Neural cell (in vitro differentiated cells): ENCODE measurements around the gene ABI2. TPM values are rescaled to one million over a fixed set of nuclear protein-coding genes. Genes with fewer than 3 reads are reported as not detected.

Source experiments
- H2AFZ ChIP-seq: fragments of 200-600, 300-800 bp; sonication (generic), shearing (Covaris generic); 2 replicates; pipeline ENCODE4 v1.6.0; 2014; ENCODE audit warnings: low read depth, mild to moderate bottlenecking, antibody characterized with exemption, low read length, moderate library complexity
- H3F3A ChIP-seq: fragments of 200-600 bp; shearing (Covaris generic); 2 replicates; pipeline ENCODE4 v1.6.1; 2016; ENCODE audit warnings: mild to moderate bottlenecking, moderate library complexity, mixed read lengths, antibody characterized with exemption, low read length; ENCODE audit not compliant: insufficient read depth, poor library complexity, severe bottlenecking
- H3K27ac ChIP-seq: fragments of 200-600, 300-800 bp; sonication (generic), shearing (Covaris generic); 2 replicates; pipeline ENCODE4 v1.5.1; 2014; ENCODE audit warnings: mild to moderate bottlenecking, low read length, moderate library complexity
- H3K27me3 ChIP-seq: fragments of 300-800, 200-600 bp; sonication (generic), shearing (Covaris generic); 2 replicates; pipeline ENCODE4 v1.6.0; 2014; ENCODE audit warnings: mild to moderate bottlenecking, low read depth, low read length, moderate library complexity; ENCODE audit not compliant: insufficient read depth
- H3K36me3 ChIP-seq: fragments of 300-800, 200-600 bp; sonication (generic), shearing (Covaris generic); 2 replicates; pipeline ENCODE4 v1.5.1; 2014; ENCODE audit warnings: mild to moderate bottlenecking, antibody characterized with exemption, low read length, moderate library complexity; ENCODE audit not compliant: insufficient read depth
- H3K4me2 ChIP-seq: fragments of 300-800, 200-600 bp; sonication (generic), shearing (Covaris generic); 2 replicates; pipeline ENCODE4 v1.6.0; 2014; ENCODE audit warnings: mild to moderate bottlenecking, low read length
- H3K4me3 ChIP-seq: fragments of 300-800, 200-600 bp; sonication (generic), shearing (Covaris generic); 2 replicates; pipeline ENCODE4 v1.5.1; 2014; ENCODE audit warnings: mild to moderate bottlenecking, low read length, moderate library complexity
- H3K79me2 ChIP-seq: fragments of 200-600 bp; shearing (Covaris generic); replicated peaks from 2 replicates; pipeline ENCODE4 v1.6.0; 2014; ENCODE audit warnings: mild to moderate bottlenecking, low read length, moderate library complexity; ENCODE audit not compliant: insufficient read depth
- H3K9ac ChIP-seq: fragments of 300-800, 200-600 bp; sonication (generic), shearing (Covaris generic); 2 replicates; pipeline ENCODE4 v1.6.1; 2016; ENCODE audit warnings: mild to moderate bottlenecking, low read length, mixed read lengths
- H3K9me2 ChIP-seq: fragments of 200-600 bp; shearing (Covaris generic); 2 replicates; pipeline ENCODE4 v1.6.1; 2016; ENCODE audit warnings: mild to moderate bottlenecking, low read length, mixed read lengths; ENCODE audit not compliant: insufficient read depth
- H3K9me3 ChIP-seq: fragments of 200-600, 300-800 bp; sonication (generic), shearing (Covaris generic); 2 replicates; pipeline ENCODE4 v1.6.1; 2016; ENCODE audit warnings: mild to moderate bottlenecking, mixed run types, low read length, moderate library complexity, mixed read lengths
- H4K20me1 ChIP-seq: fragments of 200-600 bp; shearing (Covaris generic); 2 replicates; pipeline ENCODE4 v1.6.1; 2016; ENCODE audit warnings: mild to moderate bottlenecking, mixed run types; ENCODE audit not compliant: insufficient read depth
- EP300 ChIP-seq: fragments of 450-650 bp; conservative IDR thresholded peaks from 2 replicates; pipeline ENCODE4 v1.6.1; 2014; ENCODE audit warnings: antibody characterized with exemption, mild to moderate bottlenecking, moderate library complexity; ENCODE audit not compliant: poor library complexity, severe bottlenecking
- EZH2 ChIP-seq: fragments of 200-600, 300-800 bp; shearing (Covaris generic), sonication (generic); IDR thresholded peaks from 2 replicates; pipeline ENCODE4 v1.6.1; 2014; ENCODE audit warnings: antibody characterized with exemption, low read length, borderline replicate concordance, mild to moderate bottlenecking; ENCODE audit not compliant: insufficient read depth, poor library complexity, severe bottlenecking
- MXI1 ChIP-seq: fragments of 450-650 bp; conservative IDR thresholded peaks from 2 replicates; pipeline ENCODE4 v1.6.1; 2014; ENCODE audit warnings: antibody characterized with exemption, mild to moderate bottlenecking; ENCODE audit not compliant: poor library complexity, severe bottlenecking
- POLR2AphosphoS5 ChIP-seq: IDR thresholded peaks from 2 replicates; pipeline ENCODE4 v1.6.1; 2012
- RAD21 ChIP-seq: fragments of 450-650 bp; conservative IDR thresholded peaks from 2 replicates; pipeline ENCODE4 v1.6.1; 2014; ENCODE audit warnings: antibody characterized with exemption, mild to moderate bottlenecking, moderate library complexity
- REST ChIP-seq: IDR thresholded peaks from 2 replicates; pipeline ENCODE4 v1.6.1; 2012; ENCODE audit warnings: borderline replicate concordance
- SMC3 ChIP-seq: fragments of 450-650 bp; conservative IDR thresholded peaks from 2 replicates; pipeline ENCODE4 v1.6.1; 2014; ENCODE audit warnings: antibody characterized with exemption, mild to moderate bottlenecking, moderate library complexity; ENCODE audit not compliant: poor library complexity
- TAF1 ChIP-seq: IDR thresholded peaks from 2 replicates; pipeline ENCODE4 v1.6.1; 2012; ENCODE audit warnings: low read depth
- polyA plus RNA-seq: library from polyadenylated mRNA; depleted of rRNA; stranded (reverse); fragments of >200 nt; gene quantifications from 2 replicates; pipeline ENCODE4 v1.2.3, GENCODE V29; 2014
- TF ChIP-seq, protein P1 (sequence below): fragments of 450-650 bp; IDR thresholded peaks from 2 replicates; pipeline ENCODE4 v1.5.1; 2014; ENCODE audit warnings: antibody characterized with exemption, mild to moderate bottlenecking, moderate library complexity; ENCODE audit not compliant: poor library complexity, severe bottlenecking

ABI2 gene
- polyA plus RNA-seq, 1 donor from 2014 or later = 128 TPM

DNA sequence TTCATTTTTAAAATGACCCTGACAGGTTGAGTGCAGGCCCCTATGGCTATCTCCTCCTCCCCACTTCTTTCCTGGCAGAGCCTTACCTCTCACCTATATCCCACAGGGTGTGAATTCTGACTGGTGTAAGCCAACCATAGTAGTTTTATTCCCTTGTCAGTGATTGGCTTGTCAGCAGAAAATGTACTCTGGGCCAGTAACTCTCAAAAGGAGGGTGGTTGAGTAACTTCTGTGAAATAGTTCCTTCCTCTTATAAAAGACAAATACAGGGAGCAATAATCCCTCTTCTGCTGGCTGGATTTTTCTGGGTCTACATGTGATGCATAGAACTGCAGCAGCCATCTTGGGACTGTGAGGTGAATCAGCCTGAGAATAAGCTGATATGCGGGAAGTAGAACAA lies 123.5 kb downstream of the ABI2 start:
- no peaks in the 10 kb centered on the region for H3K9me3 ChIP-seq
- no peak overlapping the region for H3K4me2 ChIP-seq
- no peaks in the 10 kb centered on the region for H4K20me1 ChIP-seq
- TF ChIP-seq EP300 (no peak), REST (no peak), RAD21 (no peak), POLR2AphosphoS5 (no peak), EZH2 (no peak), SMC3 (no peak), TAF1 (no peak), MXI1 (no peak)
- TF ChIP-seq, protein P1, sequence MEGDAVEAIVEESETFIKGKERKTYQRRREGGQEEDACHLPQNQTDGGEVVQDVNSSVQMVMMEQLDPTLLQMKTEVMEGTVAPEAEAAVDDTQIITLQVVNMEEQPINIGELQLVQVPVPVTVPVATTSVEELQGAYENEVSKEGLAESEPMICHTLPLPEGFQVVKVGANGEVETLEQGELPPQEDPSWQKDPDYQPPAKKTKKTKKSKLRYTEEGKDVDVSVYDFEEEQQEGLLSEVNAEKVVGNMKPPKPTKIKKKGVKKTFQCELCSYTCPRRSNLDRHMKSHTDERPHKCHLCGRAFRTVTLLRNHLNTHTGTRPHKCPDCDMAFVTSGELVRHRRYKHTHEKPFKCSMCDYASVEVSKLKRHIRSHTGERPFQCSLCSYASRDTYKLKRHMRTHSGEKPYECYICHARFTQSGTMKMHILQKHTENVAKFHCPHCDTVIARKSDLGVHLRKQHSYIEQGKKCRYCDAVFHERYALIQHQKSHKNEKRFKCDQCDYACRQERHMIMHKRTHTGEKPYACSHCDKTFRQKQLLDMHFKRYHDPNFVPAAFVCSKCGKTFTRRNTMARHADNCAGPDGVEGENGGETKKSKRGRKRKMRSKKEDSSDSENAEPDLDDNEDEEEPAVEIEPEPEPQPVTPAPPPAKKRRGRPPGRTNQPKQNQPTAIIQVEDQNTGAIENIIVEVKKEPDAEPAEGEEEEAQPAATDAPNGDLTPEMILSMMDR = no peak
- no peaks in the 10 kb centered on the region for H3K79me2 ChIP-seq
- H2AFZ ChIP-seq = no peak overlapping the region
- no peak overlapping the region for H3K9ac ChIP-seq
- H3K9me2 ChIP-seq = no peaks in the 10 kb centered on the region
- no peak overlapping the region for H3K27ac ChIP-seq
- peaks cover 23% of the 10 kb centered on the region for H3K36me3 ChIP-seq
- no peaks in the 10 kb centered on the region for H3F3A ChIP-seq
- no peak overlapping the region for H3K4me3 ChIP-seq
- no peaks in the 10 kb centered on the region for H3K27me3 ChIP-seq

GRCh38 chr2:203453858-203454451 lies 125.8 kb downstream of the ABI2 start:
- Histone ChIP-seq H3K36me3 (peaks cover 14% of the 10 kb centered on the region), H3K9me3 (no peaks in the 10 kb centered on the region), H3K4me2 (no peak overlapping the region), H2AFZ (no peak overlapping the region), H4K20me1 (no peaks in the 10 kb centered on the region), H3K4me3 (no peak overlapping the region), H3K9ac (no peak overlapping the region), H3K27ac (no peak overlapping the region), H3F3A (no peaks in the 10 kb centered on the region), H3K27me3 (no peaks in the 10 kb centered on the region), H3K9me2 (no peaks in the 10 kb centered on the region), H3K79me2 (no peaks in the 10 kb centered on the region)
- TF ChIP-seq EZH2 = no peak
- peak; percentile 79 for TF ChIP-seq SMC3
- no peak for TF ChIP-seq EP300
- peak; percentile 76 for TF ChIP-seq RAD21
- no peak for TF ChIP-seq POLR2AphosphoS5
- TF ChIP-seq REST = no peak
- no peak for TF ChIP-seq MXI1
- TF ChIP-seq, protein P1 = peak; percentile 78
- no peak for TF ChIP-seq TAF1
